Activated CD4-positive, alpha-beta T cell treated with anti-CD3 and anti-CD28 coated beads, Interleukin-2, Interleukin-4, amounts not matched to agents 100 ng/mL and 50 ng/mL, durations not matched to agents 16 hours and 8 hours (primary cell): ENCODE measurements around the gene ZMIZ1.

Source experiments
- DNase-seq: peaks from one replicate; pipeline ENCODE4 v3.0.0-alpha.2; 2020; ENCODE audit warnings: low spot score

The ZMIZ1 gene

DNA sequence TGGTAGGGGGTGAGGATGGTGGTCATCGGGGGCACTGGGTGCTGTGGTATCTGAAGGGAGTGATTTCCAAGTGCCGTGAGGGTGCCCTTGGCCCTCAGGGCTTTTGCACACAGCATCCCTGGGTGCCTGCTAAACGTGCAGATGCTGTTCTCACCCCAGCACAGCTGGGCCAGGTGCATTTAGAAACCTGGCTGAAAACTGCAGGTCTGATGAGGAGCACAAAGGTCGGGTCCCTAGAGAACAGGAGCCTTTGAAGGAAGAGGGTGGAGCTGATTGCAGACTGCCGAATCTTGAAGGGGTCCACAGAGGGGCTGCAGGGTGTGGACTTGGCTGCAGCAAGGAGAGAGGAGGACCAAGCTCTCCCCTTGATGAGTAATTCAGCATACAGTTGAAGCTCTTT, 32.0 kb downstream of the ZMIZ1 start:
- DNase-seq = no peak

- no peak for DNase-seq
These were observed 33.1 kb downstream of the ZMIZ1 start for GRCh38 chr10:79101560-79102497.

DNA sequence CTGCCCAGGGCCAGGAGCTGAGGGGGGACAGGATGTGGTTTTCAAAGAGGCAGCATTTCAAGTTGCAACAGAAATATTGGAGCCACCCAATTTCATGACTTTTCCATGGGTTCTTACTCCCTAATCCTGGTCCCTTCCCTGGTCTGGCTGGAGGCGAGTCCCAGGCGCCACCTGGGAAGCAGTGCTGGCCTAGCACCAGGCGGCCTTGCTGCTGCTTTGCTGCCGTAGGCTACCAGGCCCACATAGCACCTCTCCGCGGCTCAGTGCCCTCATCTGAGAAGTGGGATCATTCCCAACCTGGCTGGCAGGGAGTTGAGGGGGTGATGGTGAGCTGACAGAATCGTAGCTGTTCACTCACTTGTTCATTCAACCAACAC, 33.7 kb downstream of the ZMIZ1 start:
- DNase-seq = no peak

DNA sequence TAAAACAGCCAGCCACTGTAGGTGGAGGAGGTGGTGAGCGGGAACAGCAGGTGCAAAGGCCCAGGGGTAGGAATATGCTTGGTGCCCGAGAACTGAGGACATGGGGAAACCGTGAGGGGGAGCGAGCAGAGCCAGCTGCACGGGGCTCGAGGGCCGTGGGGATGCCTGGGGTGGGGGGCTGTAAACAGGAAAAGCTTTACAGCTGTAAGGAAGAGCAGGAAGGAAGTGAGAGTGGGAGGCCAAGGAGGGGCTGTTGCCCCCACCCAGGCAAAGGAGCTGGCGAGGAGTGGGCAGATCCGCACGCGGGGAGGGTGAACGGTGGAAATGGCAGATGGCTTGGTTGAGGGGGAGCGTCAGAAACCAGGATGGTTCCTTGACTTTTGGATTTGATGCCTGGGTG, 34.4 kb downstream of the ZMIZ1 start:
- DNase-seq = no peak

GRCh38 chr10:79103585-79103984, 34.8 kb downstream of the ZMIZ1 start:
- DNase-seq = no peak

- DNase-seq = no peak
These were observed 36.5 kb downstream of the ZMIZ1 start for GRCh38 chr10:79105150-79105739.

GRCh38 chr10:79105818-79106217, 37.1 kb downstream of the ZMIZ1 start:
- DNase-seq = no peak

- DNase-seq = no peak
These were observed 37.7 kb downstream of the ZMIZ1 start for GRCh38 chr10:79106256-79107050.

DNA sequence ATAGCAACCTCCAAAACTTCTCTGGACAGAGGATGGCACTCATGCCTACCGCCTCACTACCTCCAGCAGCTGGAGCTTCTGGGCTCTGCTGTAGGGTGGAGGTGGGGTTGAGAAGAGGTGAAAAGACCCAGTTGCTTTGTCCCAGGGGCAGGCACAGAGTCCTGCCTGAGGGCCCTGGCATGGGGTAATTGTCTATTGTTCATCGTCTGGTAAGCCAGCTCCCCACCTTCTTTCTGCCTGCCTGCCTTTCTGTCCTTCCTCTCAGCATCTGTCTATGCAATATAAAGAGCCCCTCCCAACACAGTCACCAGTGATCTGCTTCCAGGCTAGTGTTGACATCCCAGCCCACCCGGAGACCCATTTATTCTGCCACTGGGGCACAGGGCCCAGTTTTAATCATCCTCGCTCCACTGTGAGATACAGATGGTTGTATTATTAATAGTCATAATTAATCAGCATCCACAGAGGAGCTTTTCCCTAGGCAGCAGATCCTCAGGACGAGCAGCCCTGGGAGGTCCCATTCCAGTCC, 39.0 kb downstream of the ZMIZ1 start:
- DNase-seq = no peak

GRCh38 chr10:79108728-79109127, 40.0 kb downstream of the ZMIZ1 start:
- no peak for DNase-seq

DNA sequence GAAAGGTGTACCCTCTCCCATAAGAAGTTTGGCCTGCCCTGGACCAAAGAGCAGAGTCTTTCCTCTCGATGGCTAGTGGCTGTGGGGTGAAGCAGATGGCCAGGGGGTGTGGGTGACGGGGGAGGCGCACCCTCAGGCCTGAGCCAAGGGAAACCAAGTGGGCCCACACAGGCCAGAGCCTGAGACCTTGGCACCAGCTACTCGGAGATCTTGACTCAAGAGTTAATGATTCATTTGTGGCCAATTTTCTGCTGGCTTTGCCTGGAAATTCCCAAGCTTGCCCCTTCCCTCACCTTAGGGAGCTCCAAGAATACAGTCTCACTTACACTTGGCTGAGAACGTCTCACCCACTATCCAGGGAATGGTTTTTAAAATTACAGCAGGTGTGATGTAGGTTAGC, 42.7 kb downstream of the ZMIZ1 start:
- DNase-seq = no peak

DNA sequence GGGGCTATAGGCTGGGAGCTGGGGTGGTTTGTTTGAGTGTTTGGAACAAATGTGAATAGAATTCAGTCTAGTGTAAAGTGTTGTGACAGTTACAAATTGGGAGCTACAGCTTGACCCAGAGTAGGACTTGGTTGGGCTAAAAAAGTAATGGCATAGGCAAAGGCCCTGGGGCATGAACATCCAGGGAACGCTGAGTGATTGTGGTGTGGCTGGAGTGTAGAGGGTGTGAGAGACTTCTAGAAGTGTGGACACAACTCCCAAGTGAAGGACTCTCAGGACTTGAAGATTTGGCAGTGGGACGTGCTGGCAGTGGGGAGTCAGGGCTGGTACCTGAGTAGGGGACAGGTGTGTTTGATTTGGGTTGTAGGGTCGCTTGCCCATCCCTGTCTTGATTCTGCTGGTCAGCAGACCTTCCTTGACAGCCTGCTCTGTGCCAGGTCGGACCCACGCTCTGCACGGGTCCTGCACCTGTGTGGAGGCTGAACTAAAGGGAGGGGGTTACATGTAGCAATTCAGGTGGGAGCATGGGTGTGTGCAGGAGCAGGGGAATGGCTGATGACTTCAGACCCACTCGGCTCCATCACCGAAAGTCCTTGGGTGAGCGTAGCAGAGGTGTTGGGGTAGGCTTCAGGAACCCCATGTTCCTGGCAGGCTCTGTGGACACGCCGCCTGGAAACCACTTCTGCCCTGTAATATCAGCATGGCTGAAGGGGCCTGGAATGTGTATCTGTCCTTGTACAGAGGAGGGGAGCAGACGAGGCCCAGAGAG, 43.3 kb downstream of the ZMIZ1 start:
- no peak for DNase-seq

DNA sequence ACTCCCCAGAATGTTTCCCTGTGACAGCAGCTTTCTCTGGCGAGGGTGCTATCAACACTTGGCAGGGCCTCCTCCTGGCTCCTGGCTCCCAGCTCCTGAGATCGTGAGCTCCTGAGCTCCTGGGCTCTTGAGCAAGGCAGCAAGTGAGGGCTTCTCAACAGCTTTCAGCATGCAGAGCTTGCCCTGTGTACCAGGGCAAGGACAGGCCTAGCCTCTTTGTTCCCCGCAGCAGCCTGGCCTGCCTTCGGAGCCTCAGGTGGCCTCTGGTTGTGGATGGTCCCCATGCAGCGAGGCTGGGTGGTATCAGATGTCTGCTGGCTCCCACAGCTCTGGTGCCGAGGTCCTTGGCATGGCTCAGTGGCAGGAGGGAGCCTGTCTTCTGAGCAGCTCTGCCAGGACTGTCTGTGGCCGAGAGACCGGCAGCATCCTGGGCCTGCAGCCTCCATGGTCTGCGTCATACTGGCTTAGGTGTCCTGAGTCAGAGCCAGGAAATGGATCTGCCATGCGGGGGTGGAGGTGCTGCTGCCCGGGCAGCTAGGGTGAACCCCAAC, 44.2 kb downstream of the ZMIZ1 start:
- DNase-seq = no peak

GRCh38 chr10:79113827-79114226, 45.1 kb downstream of the ZMIZ1 start:
- no peak for DNase-seq

DNA sequence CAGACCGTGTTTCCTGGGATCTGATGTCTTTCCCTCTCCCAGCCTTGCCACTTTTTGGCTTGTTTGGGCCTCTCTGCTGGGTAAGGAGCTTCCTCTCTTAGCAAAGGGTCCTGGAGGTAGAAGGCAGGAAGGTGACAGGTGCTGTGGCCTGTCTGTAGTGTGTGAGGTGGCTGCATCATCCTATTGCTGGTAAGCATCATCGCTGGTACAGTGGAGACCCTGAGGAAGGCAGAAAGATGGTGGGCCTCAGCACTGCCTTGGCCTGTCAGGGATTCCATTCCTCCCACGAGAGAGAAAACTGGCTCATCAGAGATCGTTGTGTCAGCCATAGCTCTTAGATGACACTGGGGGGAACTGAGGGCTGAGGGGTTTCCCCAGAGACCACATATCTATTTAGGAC, 46.5 kb downstream of the ZMIZ1 start:
- DNase-seq = no peak

- DNase-seq = no peak
These were observed 47.6 kb downstream of the ZMIZ1 start for GRCh38 chr10:79116368-79116767.

- DNase-seq = no peak
These were observed 48.3 kb downstream of the ZMIZ1 start for GRCh38 chr10:79116801-79117723.

DNA sequence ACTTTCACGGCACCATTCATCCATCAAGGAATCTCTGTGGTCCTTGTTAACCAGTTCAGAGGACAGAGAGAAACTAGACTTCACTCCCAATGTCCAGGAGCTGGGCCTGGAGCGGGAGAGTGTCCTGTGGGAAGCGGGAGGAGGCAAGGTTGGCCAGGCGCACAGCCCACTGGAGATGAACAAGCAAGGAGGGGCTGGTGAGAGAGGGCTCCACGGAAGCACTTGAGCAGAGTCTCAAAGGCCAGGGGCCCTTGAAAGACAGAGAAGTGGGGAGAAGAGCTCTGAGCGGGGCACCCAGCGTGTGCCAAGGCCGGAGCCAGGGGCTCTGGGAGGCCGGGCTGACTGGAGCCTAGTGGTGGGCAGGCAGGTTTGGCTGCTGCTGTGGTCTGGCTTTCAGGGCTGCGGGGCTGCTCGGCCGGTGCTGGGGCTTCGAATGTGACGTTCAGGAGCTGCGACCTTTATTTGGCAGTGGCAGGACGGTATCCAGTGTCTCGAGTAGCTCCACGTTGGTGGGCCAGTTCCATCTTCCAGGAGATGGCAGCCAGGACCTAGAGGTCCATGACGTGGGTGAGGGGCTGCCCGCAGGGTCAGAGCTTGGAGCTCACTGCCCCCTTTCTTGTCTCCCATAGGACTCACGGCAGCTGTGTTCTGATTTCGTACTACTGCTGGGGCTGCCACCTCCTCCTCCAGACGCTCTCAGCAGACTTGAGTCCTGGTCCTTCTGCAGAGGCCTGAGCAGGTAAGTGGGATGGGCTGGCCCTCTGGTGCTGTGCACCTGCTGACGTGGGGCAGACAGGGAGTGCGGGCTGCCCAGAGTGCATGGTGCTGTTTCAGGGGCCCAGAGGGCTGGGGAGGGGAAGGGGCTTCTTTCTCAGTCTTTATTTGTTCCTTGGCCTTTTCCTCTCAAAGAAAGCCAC, 49.8 kb downstream of the ZMIZ1 start:
- DNase-seq = no peak

- DNase-seq = no peak
These were observed 50.5 kb downstream of the ZMIZ1 start for GRCh38 chr10:79119306-79119705.
